GM18526 (cell line): ENCODE results near the gene TLR10.

Source experiments
- POLR2A ChIP-seq: IDR thresholded peaks from 3 replicates; pipeline ENCODE4 v1.6.1; 2011; ENCODE audit not compliant: insufficient read length; ENCODE audit errors: extremely low read depth

TLR10 gene

DNA sequence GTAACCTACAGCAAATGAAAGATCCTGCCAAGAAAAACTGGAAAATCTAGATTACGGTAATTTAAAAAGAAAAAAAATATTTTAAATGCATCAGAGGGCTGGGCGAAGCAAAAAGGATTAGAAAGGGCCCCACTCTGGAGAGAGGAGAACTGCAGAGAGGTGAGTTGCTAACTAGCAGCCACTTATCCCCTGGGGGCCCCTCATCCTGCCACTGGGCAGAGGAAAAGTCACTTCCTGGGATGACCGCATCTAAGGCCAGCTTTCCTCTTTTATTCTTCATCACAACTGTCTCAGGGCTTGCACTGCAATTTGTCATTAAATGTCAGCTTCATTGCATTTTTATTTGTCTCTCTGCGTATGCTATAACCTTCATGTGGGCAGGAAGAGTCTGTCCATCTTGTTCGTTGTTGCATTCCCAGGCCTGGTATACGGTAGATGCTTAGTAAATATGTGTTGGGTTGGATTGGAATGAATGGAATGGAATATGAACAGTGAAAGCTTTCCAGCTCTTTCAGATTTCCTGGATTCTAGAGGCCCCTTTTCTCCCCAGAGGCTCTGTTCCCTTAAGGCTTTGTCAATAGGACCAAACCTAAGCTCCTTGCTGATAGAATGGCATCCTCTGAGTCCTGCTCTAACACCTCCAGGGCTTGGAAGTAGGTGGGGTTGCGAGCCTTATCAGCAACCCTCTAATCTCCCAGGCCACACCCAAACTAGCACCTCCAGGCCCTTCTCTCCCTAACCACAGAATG, 58.9 kb downstream of the TLR10 start:
- TF ChIP-seq POLR2A = no peak

DNA sequence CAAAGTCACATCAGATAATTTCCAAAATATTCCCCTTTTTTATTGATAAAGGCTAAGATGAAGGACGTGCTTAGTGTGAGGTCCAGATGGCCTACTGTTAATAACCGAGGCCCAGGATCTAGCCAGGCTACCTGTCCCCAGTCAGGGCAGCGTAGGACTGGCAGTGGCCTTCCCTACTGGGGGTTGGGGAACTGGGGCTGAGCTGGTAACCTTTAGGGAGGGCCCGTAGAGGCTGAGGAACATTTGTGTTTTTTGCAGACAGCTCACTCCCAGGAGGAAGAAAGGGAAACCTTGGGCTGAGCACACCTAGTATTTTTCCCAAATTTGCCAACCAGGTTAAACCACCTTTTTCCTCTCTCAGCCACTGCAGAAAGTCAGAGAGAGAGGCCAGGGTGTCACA, 59.7 kb downstream of the TLR10 start:
- no peak for TF ChIP-seq POLR2A
